Measurements from ENCODE around the gene ADAMTSL4. TPM values are rescaled to one million over a fixed set of nuclear protein-coding genes. Genes with fewer than 3 reads are reported as not detected.

Gene ADAMTSL4
- total RNA-seq, 1 experiment from 2014 or later: 4.3 TPM

DNA sequence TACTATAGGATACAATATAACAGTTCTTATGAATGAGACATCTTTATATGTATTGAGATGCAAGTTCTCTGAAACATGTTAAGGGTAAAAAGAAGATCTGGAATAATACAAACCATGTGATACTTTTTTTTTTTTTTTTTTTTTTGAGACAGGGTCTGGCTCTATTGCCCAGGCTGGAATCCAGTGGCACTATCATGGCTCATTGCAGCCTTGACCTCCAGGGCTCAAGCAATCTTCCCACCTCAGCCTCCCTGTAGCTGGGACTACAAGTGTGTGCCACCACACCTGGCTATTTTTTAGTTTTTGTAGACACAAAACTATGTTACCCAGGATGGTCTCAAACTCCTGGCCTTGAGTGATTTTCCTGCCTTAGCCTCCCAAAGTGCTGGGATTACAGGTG lies 52.3 kb downstream of the ADAMTSL4 start:
- Histone ChIP-seq H3K9me3 (ENCODE audit: control insufficient read depth in 1 of 2, insufficient read depth in 1 of 2, low read depth in 1 of 2, low read length in 2 of 2) (no peaks in the 10 kb centered on the region), H3K4me3 (replicated peaks in 1 of 2; ENCODE audit: low read depth in 1 of 2, low read length in 2 of 2) (no peak overlapping the region), H2AFZ (ENCODE audit: low read depth, low read length, poor library complexity, severe bottlenecking) (no peak overlapping the region), H3K4me2 (ENCODE audit: low read length) (no peak overlapping the region), H3K27ac (ENCODE audit: low read depth, low read length) (no peak overlapping the region), H4K20me1 (ENCODE audit: insufficient read depth) (no peaks in the 10 kb centered on the region), H3K79me2 (ENCODE audit: insufficient read depth, low read length) (no peaks in the 10 kb centered on the region), H3K4me1 (ENCODE audit: control insufficient read depth in 1 of 2, insufficient read depth in 2 of 2, low read length in 2 of 2) (peaks cover 23 to 56% of the 10 kb centered on the region in 2 experiments), H3K9me2 (ENCODE audit: insufficient read depth) (no peaks in the 10 kb centered on the region), H3K9ac (ENCODE audit: low read length) (no peak overlapping the region), H3K36me3 (ENCODE audit: control insufficient read depth in 1 of 2, insufficient read depth in 2 of 2, low read length in 2 of 2) (no peaks in the 10 kb centered on the region), H3K27me3 (ENCODE audit: insufficient read depth, low read length) (no peaks in the 10 kb centered on the region)
- intact Hi-C loops (cut with micrococcal nuclease): no loop called here
- POLR2A ChIA-PET: interaction anchor here (0.7 to 1.4 kb wide), 2 partner anchors 12 to 22 kb away, joined by 3 to 4 read pairs; partner anchors contain the start of gene MCL1
- RAD21 ChIA-PET (ENCODE audit: low non-redundant PET in 1 of 2, low total read pairs in 2 of 2, uncharacterized antibody in 2 of 2, unreplicated experiment in 2 of 2): no interaction called here
- no peak for DNase-seq (ENCODE audit: low read depth, low spot score)
- no TSS peak for BruUV-seq (replicated peaks)
- ATAC-seq: no peak
- CTCF ChIA-PET: no interaction called here
- TF ChIP-seq ELF1 (IDR thresholded peaks at IDR 0.05; ENCODE audit: borderline replicate concordance, low read depth) (no peak), EZH2phosphoT487 (IDR thresholded peaks at IDR 0.05; ENCODE audit: borderline replicate concordance) (no peak), CBX3 (IDR thresholded peaks at IDR 0.05; ENCODE audit: low read depth) (no peak), REST (IDR thresholded peaks at IDR 0.05; ENCODE audit: low read depth) (no peak), POLR2AphosphoS5 (IDR thresholded peaks at IDR 0.05; ENCODE audit: low read depth, low read length) (no peak), CEBPB (IDR thresholded peaks at IDR 0.05; ENCODE audit: low read depth) (no peak), SRF (IDR thresholded peaks at IDR 0.05; ENCODE audit: low read depth) (no peak), ATF3 (IDR thresholded peaks at IDR 0.05) (no peak), ZNF274 (IDR thresholded peaks at IDR 0.05; ENCODE audit: low read depth, low read length) (no peak), RAD21 (IDR thresholded peaks at IDR 0.05; ENCODE audit: low read depth) (no peak), SP1 (IDR thresholded peaks at IDR 0.05; ENCODE audit: low read depth) (no peak), EGR1 (IDR thresholded peaks at IDR 0.05; ENCODE audit: low read depth) (no peak), FOSL1 (IDR thresholded peaks at IDR 0.05; ENCODE audit: low read depth) (no peak), JUND (IDR thresholded peaks at IDR 0.05) (no peak), ZFX (IDR thresholded peaks at IDR 0.05) (no peak), YY1 (IDR thresholded peaks at IDR 0.05; ENCODE audit: extremely low read depth, insufficient replicate concordance, low read depth, low read length) (no peak)
- TF ChIP-seq, protein P1, sequence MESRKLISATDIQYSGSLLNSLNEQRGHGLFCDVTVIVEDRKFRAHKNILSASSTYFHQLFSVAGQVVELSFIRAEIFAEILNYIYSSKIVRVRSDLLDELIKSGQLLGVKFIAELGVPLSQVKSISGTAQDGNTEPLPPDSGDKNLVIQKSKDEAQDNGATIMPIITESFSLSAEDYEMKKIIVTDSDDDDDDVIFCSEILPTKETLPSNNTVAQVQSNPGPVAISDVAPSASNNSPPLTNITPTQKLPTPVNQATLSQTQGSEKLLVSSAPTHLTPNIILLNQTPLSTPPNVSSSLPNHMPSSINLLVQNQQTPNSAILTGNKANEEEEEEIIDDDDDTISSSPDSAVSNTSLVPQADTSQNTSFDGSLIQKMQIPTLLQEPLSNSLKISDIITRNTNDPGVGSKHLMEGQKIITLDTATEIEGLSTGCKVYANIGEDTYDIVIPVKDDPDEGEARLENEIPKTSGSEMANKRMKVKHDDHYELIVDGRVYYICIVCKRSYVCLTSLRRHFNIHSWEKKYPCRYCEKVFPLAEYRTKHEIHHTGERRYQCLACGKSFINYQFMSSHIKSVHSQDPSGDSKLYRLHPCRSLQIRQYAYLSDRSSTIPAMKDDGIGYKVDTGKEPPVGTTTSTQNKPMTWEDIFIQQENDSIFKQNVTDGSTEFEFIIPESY (IDR thresholded peaks at IDR 0.05; ENCODE audit: extremely low read depth, insufficient replicate concordance, low read length): no peak
- TF ChIP-seq, protein P2, sequence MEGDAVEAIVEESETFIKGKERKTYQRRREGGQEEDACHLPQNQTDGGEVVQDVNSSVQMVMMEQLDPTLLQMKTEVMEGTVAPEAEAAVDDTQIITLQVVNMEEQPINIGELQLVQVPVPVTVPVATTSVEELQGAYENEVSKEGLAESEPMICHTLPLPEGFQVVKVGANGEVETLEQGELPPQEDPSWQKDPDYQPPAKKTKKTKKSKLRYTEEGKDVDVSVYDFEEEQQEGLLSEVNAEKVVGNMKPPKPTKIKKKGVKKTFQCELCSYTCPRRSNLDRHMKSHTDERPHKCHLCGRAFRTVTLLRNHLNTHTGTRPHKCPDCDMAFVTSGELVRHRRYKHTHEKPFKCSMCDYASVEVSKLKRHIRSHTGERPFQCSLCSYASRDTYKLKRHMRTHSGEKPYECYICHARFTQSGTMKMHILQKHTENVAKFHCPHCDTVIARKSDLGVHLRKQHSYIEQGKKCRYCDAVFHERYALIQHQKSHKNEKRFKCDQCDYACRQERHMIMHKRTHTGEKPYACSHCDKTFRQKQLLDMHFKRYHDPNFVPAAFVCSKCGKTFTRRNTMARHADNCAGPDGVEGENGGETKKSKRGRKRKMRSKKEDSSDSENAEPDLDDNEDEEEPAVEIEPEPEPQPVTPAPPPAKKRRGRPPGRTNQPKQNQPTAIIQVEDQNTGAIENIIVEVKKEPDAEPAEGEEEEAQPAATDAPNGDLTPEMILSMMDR (IDR thresholded peaks at IDR 0.05 in 2 of 3, conservative IDR thresholded peaks at IDR 0.05 in 1 of 3; ENCODE audit: borderline replicate concordance in 1 of 3, insufficient read depth in 1 of 3, low read depth in 2 of 3, low read length in 2 of 3): no peak
